Neuronal stem cell (in vitro differentiated cells): Measurements from ENCODE around the gene CENPP.

Experiments
- DNase-seq: peaks from one replicate; pipeline ENCODE4 v3.0.0-alpha.2; 2013; ENCODE audit warnings: low spot score
- H2AFZ ChIP-seq: one replicate; pipeline ENCODE4 v1.6.1; 2013; ENCODE audit warnings: mild to moderate bottlenecking, low read length, inconsistent platforms
- H2AK5ac ChIP-seq: 2 replicates; pipeline ENCODE4 v1.6.1; 2013; ENCODE audit warnings: low read depth, mild to moderate bottlenecking, inconsistent platforms, low read length, moderate library complexity, mixed read lengths
- H2BK120ac ChIP-seq: 2 replicates; pipeline ENCODE4 v1.6.1; 2013; ENCODE audit warnings: low read depth, mild to moderate bottlenecking, inconsistent platforms, low read length, moderate library complexity, mixed read lengths
- H2BK12ac ChIP-seq: one replicate; pipeline ENCODE4 v1.6.1; 2013; ENCODE audit warnings: low read length, inconsistent platforms
- H2BK15ac ChIP-seq: 2 replicates; pipeline ENCODE4 v1.6.1; 2013; ENCODE audit warnings: mild to moderate bottlenecking, low read length, inconsistent platforms, mixed read lengths
- H2BK5ac ChIP-seq: one replicate; pipeline ENCODE4 v1.6.1; 2013; ENCODE audit warnings: inconsistent platforms, mild to moderate bottlenecking, low read length, moderate library complexity
- H3K14ac ChIP-seq: one replicate; pipeline ENCODE4 v1.6.1; 2013; ENCODE audit warnings: low read length, inconsistent platforms
- H3K18ac ChIP-seq: 2 replicates; pipeline ENCODE4 v1.6.1; 2013; ENCODE audit warnings: low read length, inconsistent platforms
- H3K23ac ChIP-seq: 2 replicates; pipeline ENCODE4 v1.6.1; 2013; ENCODE audit warnings: low read depth, mild to moderate bottlenecking, mixed read lengths, low read length, inconsistent platforms; ENCODE audit not compliant: poor library complexity
- H3K27ac ChIP-seq: replicated peaks from 3 replicates; pipeline ENCODE4 v1.5.1; 2013; ENCODE audit warnings: low read length, inconsistent platforms
- H3K27me3 ChIP-seq, 3 experiments: 2 replicates each; pipeline ENCODE4 v1.6.1; 2013; ENCODE audit warnings: low read length in 3 of 3, mild to moderate bottlenecking in 2 of 3, inconsistent platforms in 1 of 3, low read depth in 1 of 3, mixed read lengths in 1 of 3, moderate library complexity in 1 of 3; ENCODE audit not compliant: control insufficient read depth in 3 of 3, insufficient read depth in 3 of 3
- H3K36me3 ChIP-seq, 2 donors: replicated peaks in 1 of 2; 2 replicates each; pipeline ENCODE4 v1.6.1; 2013; ENCODE audit warnings: low read length in 2 of 2; ENCODE audit not compliant: control insufficient read depth in 2 of 2, insufficient read depth in 2 of 2
- H3K4ac ChIP-seq: 2 replicates; pipeline ENCODE4 v1.6.1; 2013; ENCODE audit warnings: inconsistent platforms, mild to moderate bottlenecking, low read length, moderate library complexity
- H3K4me1 ChIP-seq, 2 donors: 1 replicate in 1 of 2; 2 replicates in 1 of 2; pipeline ENCODE4 v1.6.1; 2013; ENCODE audit warnings: low read length in 2 of 2, low read depth in 1 of 2; ENCODE audit not compliant: control insufficient read depth in 2 of 2, insufficient read depth in 1 of 2
- H3K4me2 ChIP-seq: one replicate; pipeline ENCODE4 v1.6.1; 2013; ENCODE audit warnings: mild to moderate bottlenecking, low read length, inconsistent platforms; ENCODE audit not compliant: insufficient read depth, poor library complexity, severe bottlenecking
- H3K4me3 ChIP-seq, 2 donors: 2 replicates each; pipeline ENCODE4 v1.5.1; 2013; ENCODE audit warnings: low read length in 2 of 2, mild to moderate bottlenecking in 2 of 2, inconsistent platforms in 1 of 2, moderate library complexity in 1 of 2
- H3K79me1 ChIP-seq: one replicate; pipeline ENCODE4 v1.6.1; 2013; ENCODE audit warnings: low read depth, mild to moderate bottlenecking, inconsistent platforms, low read length, moderate library complexity
- H3K9ac ChIP-seq: one replicate; pipeline ENCODE4 v1.6.1; 2013; ENCODE audit warnings: mild to moderate bottlenecking, low read depth, low read length, inconsistent platforms; ENCODE audit not compliant: poor library complexity
- H3K9me3 ChIP-seq, 2 donors: replicated peaks in 1 of 2; 2 replicates each; pipeline versions ENCODE3 to v1.6.1; 2013; ENCODE audit warnings: low read length in 2 of 2, mild to moderate bottlenecking in 2 of 2, inconsistent platforms in 1 of 2, low read depth in 1 of 2, mixed read lengths in 1 of 2, moderate library complexity in 1 of 2; ENCODE audit not compliant: control insufficient read depth in 2 of 2, insufficient read depth in 1 of 2
- H4K8ac ChIP-seq: one replicate; pipeline ENCODE4 v1.6.1; 2013; ENCODE audit warnings: low read depth, mild to moderate bottlenecking, inconsistent platforms, low read length, moderate library complexity
- H4K91ac ChIP-seq: one replicate; pipeline ENCODE4 v1.6.1; 2013; ENCODE audit warnings: low read length, low read depth, mild to moderate bottlenecking, inconsistent platforms; ENCODE audit not compliant: poor library complexity
- WGBS, 2 donors: extraction: QIAGEN DNeasy Blood & Tissue Kit; methylation state at CpG; one replicate each; pipeline ENCODE4 v1.1.7; 2013; ENCODE audit warnings: missing lambda C conversion rate in 2 of 2, mixed read lengths in 1 of 2; ENCODE audit not compliant: insufficient read length in 2 of 2, insufficient replicate concordance in 1 of 2; ENCODE audit errors: extremely low coverage in 2 of 2; 5-methylcytosine and 5-hydroxymethylcytosine counted together

CENPP gene

GRCh38 chr9:92660266-92660665 is 334.5 kb downstream of the CENPP start:
- no peak overlapping the region for H4K8ac ChIP-seq
- no peak for DNase-seq
- peaks cover 11% of the 10 kb centered on the region for H3K79me1 ChIP-seq
- no peak overlapping the region for H3K9ac ChIP-seq
- H3K27me3 ChIP-seq: no peaks in the 10 kb centered on the region
- WGBS, 2 donors: no CpG with 5 or more reads among the region's 4 CpGs
- no peak overlapping the region for H3K4me3 ChIP-seq
- H2BK12ac ChIP-seq: no peak overlapping the region
- no peak overlapping the region for H2AFZ ChIP-seq
- H3K4me1 ChIP-seq: peaks cover 15 to 18% of the 10 kb centered on the region in 2 donors
- H3K9me3 ChIP-seq: peaks cover 0 to 2% of the 10 kb centered on the region in 2 donors
- no peak overlapping the region for H3K14ac ChIP-seq
- H3K23ac ChIP-seq: no peak overlapping the region
- H4K91ac ChIP-seq: no peak overlapping the region
- no peak overlapping the region for H3K4me2 ChIP-seq
- H2BK120ac ChIP-seq: no peak overlapping the region
- H2AK5ac ChIP-seq: no peak overlapping the region
- peaks cover 9 to 34% of the 10 kb centered on the region in 2 donors for H3K36me3 ChIP-seq
- peak overlapping the region; percentile 40 for H3K18ac ChIP-seq
- no peak overlapping the region for H2BK15ac ChIP-seq
- H3K4ac ChIP-seq: no peak overlapping the region
- H3K27ac ChIP-seq: no peak overlapping the region
- H2BK5ac ChIP-seq: no peak overlapping the region

- H2BK5ac ChIP-seq: no peak overlapping the region
- no peaks in the 10 kb centered on the region for H3K27me3 ChIP-seq
- no peak overlapping the region for H3K4me3 ChIP-seq
- no peak overlapping the region for H2BK120ac ChIP-seq
- H3K14ac ChIP-seq: no peak overlapping the region
- DNase-seq: no peak
- no peak overlapping the region for H3K4me2 ChIP-seq
- no peak overlapping the region for H3K27ac ChIP-seq
- H2BK15ac ChIP-seq: no peak overlapping the region
- H3K9ac ChIP-seq: no peak overlapping the region
- no peak overlapping the region for H3K23ac ChIP-seq
- H2AK5ac ChIP-seq: peak overlapping the region; percentile 11
- peaks cover 13% of the 10 kb centered on the region for H3K79me1 ChIP-seq
- no CpG with 5 or more reads among the region's 5 CpGs for WGBS, 2 donors
- no peak overlapping the region for H4K8ac ChIP-seq
- peaks cover 15 to 18% of the 10 kb centered on the region in 2 donors for H3K4me1 ChIP-seq
- H2AFZ ChIP-seq: no peak overlapping the region
- no peak overlapping the region for H3K4ac ChIP-seq
- H3K18ac ChIP-seq: no peak overlapping the region
- peaks cover 7 to 27% of the 10 kb centered on the region in 2 donors for H3K36me3 ChIP-seq
- peaks cover 0 to 2% of the 10 kb centered on the region in 2 donors for H3K9me3 ChIP-seq
- H4K91ac ChIP-seq: no peak overlapping the region
- H2BK12ac ChIP-seq: no peak overlapping the region
Measured at GRCh38 chr9:92661127-92661526, 335.4 kb downstream of the CENPP start.

- Histone ChIP-seq H3K23ac (peak overlapping the region; percentile 6), H3K9me3 (peaks cover 0 to 2% of the 10 kb centered on the region in 2 donors), H3K14ac (no peak overlapping the region), H3K4me1 (peaks cover 15 to 18% of the 10 kb centered on the region in 2 donors), H3K4me2 (no peak overlapping the region), H3K27me3 (no peaks in the 10 kb centered on the region), H3K36me3 (peaks cover 9 to 28% of the 10 kb centered on the region in 2 donors), H3K9ac (no peak overlapping the region), H2AFZ (no peak overlapping the region), H2BK15ac (no peak overlapping the region), H4K8ac (no peak overlapping the region), H2BK5ac (no peak overlapping the region), H3K27ac (no peak overlapping the region), H3K4me3 (no peak overlapping the region), H3K79me1 (peaks cover 14% of the 10 kb centered on the region), H3K18ac (no peak overlapping the region), H2AK5ac (no peak overlapping the region), H2BK120ac (no peak overlapping the region), H4K91ac (no peak overlapping the region), H2BK12ac (no peak overlapping the region), H3K4ac (no peak overlapping the region)
- DNase-seq: no peak
- WGBS, 2 donors: no CpG with 5 or more reads among the region's 4 CpGs
Measured at GRCh38 chr9:92661743-92662142, 336.0 kb downstream of the CENPP start.

GRCh38 chr9:92663126-92663525 is 337.4 kb downstream of the CENPP start:
- H2AFZ ChIP-seq: no peak overlapping the region
- no peak overlapping the region for H2AK5ac ChIP-seq
- no peaks in the 10 kb centered on the region for H3K9me3 ChIP-seq
- H3K18ac ChIP-seq: no peak overlapping the region
- H3K23ac ChIP-seq: no peak overlapping the region
- no peak overlapping the region for H2BK15ac ChIP-seq
- no peak overlapping the region for H3K14ac ChIP-seq
- peaks cover 13 to 18% of the 10 kb centered on the region in 2 donors for H3K4me1 ChIP-seq
- H3K27ac ChIP-seq: no peak overlapping the region
- no CpG with 5 or more reads among the region's 3 CpGs for WGBS, 2 donors
- H3K36me3 ChIP-seq: peaks cover 3 to 25% of the 10 kb centered on the region in 2 donors
- no peak overlapping the region for H2BK12ac ChIP-seq
- no peak overlapping the region for H3K4me3 ChIP-seq
- DNase-seq: no peak
- H3K9ac ChIP-seq: no peak overlapping the region
- no peak overlapping the region for H3K4me2 ChIP-seq
- no peak overlapping the region for H3K4ac ChIP-seq
- H3K79me1 ChIP-seq: peaks cover 14% of the 10 kb centered on the region
- no peak overlapping the region for H4K91ac ChIP-seq
- no peak overlapping the region for H2BK120ac ChIP-seq
- H3K27me3 ChIP-seq: no peaks in the 10 kb centered on the region
- no peak overlapping the region for H2BK5ac ChIP-seq
- no peak overlapping the region for H4K8ac ChIP-seq
